Activated T-cell treated with anti-CD3 and anti-CD28 coated beads, Interleukin-2, amount 50 U/mL, for 72 hours (primary cell): ENCODE data around the gene TMEM86A. TPM values are rescaled to one million over a fixed set of nuclear protein-coding genes. Genes with fewer than 3 reads are reported as not detected.
A peak's percentile ranks its signal among the peaks of the same experiment; 100 is the strongest.

Source experiments
- ATAC-seq, 2 donors: fragments of 150-1000 bp; cut with Tn5 transposase; replicated peaks in 1 of 2; 2 replicates each; pipeline ENCODE4 v1.10.0; 2021; ENCODE audit warnings: moderate library complexity in 2 of 2, mild to moderate bottlenecking in 1 of 2
- DNase-seq, 2 donors: peaks; one replicate each; pipeline ENCODE4 v3.0.0; 2021 to 2022; ENCODE audit warnings: mixed read lengths in 1 of 2
- H3K27ac Mint-ChIP-seq: one replicate; pipeline ENCODE4 v1.8.0; 2022; ENCODE audit warnings: mild to moderate bottlenecking, moderate library complexity, mixed read lengths
- H3K27me3 Mint-ChIP-seq: one replicate; pipeline ENCODE4 v1.8.0; 2022; ENCODE audit warnings: low read depth, mixed read lengths
- H3K36me3 Mint-ChIP-seq, 2 donors: one replicate each; pipeline ENCODE4 v1.8.0; 2022; ENCODE audit warnings: mixed read lengths in 2 of 2, mild to moderate bottlenecking in 1 of 2; ENCODE audit not compliant: insufficient read depth in 2 of 2
- H3K4me1 Mint-ChIP-seq: one replicate; pipeline ENCODE4 v1.8.0; 2022; ENCODE audit warnings: low read depth, mixed read lengths
- H3K4me3 Mint-ChIP-seq, 2 donors: one replicate each; pipeline ENCODE4 v1.8.0; 2022; ENCODE audit warnings: mild to moderate bottlenecking in 2 of 2, mixed read lengths in 2 of 2, moderate library complexity in 2 of 2
- H3K9me3 Mint-ChIP-seq, 2 donors: one replicate each; pipeline ENCODE4 v1.8.0; 2022; ENCODE audit warnings: mixed read lengths in 2 of 2
- total RNA-seq, 2 donors: library from RNA; stranded (reverse); gene quantifications; one replicate each; pipeline ENCODE4 v1.2.3, GENCODE V29; 2022

Gene TMEM86A
- total RNA-seq, 2 donors from 2014 or later = 1.0 to 1.8 TPM

DNA sequence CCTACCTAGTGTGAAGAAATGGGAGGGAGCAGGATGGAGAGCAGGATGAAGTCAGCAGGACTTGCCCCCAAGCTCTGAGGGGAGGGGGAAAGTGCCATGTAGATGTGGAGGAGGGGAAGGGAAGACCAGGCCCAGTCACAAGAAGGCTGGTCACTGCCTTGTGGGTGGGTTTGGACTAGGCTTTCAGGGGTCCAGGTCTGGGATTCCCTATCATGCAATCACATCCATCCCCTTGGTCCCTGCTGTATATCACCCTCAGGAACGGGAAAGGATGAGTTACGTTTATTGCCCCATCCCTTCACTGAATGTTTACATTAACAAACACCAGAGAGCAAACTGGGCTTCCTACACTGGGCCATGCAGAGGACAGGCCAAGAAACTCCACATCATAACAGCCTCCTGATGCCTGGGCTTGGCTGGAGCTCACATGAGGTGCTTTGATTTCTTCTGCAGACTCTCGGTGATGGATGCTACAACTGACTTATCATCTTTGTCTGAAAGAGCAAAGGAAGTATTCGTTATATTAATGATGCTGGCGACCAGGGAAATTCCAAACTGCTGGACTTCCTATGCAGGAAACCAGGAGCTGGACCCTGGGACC lies 5.6 kb downstream of the TMEM86A start:
- ATAC-seq = no peak
- Mint-ChIP-seq H3K4me3 (no peak overlapping the region), H3K27me3 (peaks cover 43% of the 10 kb centered on the region)

DNA sequence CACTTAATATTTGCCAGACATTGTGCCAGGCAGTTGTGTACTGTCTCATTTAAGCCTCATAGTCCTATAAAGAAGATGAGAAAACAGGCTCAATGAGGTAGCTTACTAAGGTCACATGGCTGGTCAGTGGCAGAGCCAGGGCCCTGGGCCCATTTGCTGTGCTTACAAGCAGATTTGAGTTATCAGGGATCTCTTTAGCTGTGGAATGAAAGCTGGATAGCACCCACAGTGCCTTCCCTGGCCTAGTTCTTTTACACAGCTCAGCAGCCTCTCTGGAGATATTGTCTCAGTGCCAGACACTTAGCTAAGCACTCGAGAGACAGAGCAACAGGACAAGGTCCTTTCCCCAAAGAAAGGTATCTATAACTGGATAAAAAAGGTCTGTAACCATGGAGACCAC lies 6.1 kb downstream of the TMEM86A start:
- no peak overlapping the region for H3K27ac Mint-ChIP-seq
- H3K36me3 Mint-ChIP-seq = no peaks in the 10 kb centered on the region
- peaks cover 39% of the 10 kb centered on the region for H3K27me3 Mint-ChIP-seq
- DNase-seq = no peak
- no peak for ATAC-seq
- no peaks in the 10 kb centered on the region for H3K9me3 Mint-ChIP-seq
- H3K4me3 Mint-ChIP-seq = peak overlapping the region in 1 of 2 donors; percentile 61
- peaks cover 35% of the 10 kb centered on the region for H3K4me1 Mint-ChIP-seq

More for the DNA sequence above, 5.6 kb downstream of the TMEM86A start:
- no peak overlapping the region for H3K27ac Mint-ChIP-seq
- H3K4me1 Mint-ChIP-seq = peaks cover 39% of the 10 kb centered on the region
- no peaks in the 10 kb centered on the region for H3K9me3 Mint-ChIP-seq
- no peaks in the 10 kb centered on the region for H3K36me3 Mint-ChIP-seq
- DNase-seq = no peak

DNA sequence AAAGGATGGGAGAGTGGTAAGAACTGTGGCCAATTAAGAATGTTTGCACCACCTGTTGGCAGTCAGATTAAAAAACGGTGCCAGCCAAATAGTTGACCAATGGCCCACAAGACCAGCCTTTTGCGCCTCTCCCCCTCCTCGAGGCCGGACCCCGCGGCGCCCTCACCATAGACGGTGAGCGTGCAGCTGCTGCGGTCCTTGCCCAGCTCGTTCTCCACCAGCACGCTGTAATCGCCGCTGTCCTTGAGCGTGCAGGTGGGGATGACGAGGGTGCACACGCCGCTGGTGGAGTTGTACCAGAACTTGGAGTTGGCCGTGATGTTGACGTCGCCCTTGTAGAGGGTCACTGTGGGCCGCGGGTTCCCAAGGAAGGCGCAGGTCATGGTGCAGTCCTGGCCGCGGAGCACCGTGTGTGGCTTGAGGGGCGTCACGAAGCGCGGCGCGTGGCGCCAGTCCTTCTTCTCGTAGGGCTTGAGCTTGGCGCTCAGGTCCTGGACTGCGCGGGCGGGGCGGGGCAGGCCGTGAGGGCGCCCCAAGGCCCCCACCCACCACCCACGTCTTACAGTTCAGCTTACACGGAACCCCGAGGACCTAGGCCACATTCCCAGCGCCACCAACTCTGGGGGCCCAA lies 7.2 kb downstream of the TMEM86A start:
- Mint-ChIP-seq H3K36me3 (no peaks in the 10 kb centered on the region), H3K27ac (no peak overlapping the region), H3K4me3 (peak overlapping the region; percentile 46 to 56), H3K4me1 (peaks cover 28% of the 10 kb centered on the region), H3K27me3 (peaks cover 31% of the 10 kb centered on the region), H3K9me3 (no peaks in the 10 kb centered on the region)
- DNase-seq (peak; percentile 26 to 27), ATAC-seq (peak; percentile 63 to 69)

DNA sequence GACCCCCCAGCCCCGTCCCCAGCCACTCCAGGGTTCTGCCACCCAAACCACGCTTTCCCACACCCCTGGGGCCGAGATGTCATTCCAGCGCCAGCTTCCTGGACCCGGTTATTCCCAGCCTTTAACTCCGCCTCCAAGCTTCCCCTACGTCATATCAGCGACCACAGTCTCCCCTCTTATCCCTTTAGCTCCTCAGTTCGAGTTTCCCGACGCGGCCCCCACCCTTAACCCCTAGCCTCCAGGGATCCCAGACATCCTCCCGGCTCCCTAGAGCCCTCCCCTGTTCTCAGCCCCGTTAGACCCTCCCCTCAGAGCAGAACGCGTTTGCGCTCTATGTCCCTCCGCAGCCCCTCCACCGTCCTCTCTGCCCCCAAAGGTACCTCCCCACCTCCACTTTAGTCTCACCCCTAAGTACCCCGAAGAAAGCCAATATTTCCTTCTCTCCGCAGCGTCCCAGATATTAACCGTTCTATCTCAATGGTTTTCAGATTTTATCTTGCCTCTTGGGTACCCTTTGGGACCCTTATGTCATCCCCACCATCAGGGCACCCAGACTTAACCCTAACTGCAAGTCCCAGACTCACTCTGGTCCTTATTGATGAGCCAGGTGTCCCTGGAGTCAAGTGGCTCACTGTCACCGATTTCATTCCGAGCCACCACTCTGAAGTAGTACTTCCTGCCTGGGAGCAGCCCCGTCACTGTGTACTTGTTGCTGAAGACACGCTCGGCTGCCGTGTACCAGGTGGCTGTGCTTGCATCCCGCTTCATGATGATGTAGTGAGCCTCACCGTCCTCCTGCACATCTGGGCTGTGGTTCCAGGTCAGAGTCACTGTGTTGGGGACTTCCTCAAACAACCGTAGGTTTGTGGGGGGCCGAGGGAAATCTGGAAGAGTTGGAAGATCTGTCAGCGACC lies 8.0 kb downstream of the TMEM86A start:
- Mint-ChIP-seq H3K36me3 (no peaks in the 10 kb centered on the region), H3K27ac (peak overlapping the region; percentile 87), H3K4me1 (peaks cover 28% of the 10 kb centered on the region), H3K4me3 (peak overlapping the region; percentile 79 to 92), H3K9me3 (no peaks in the 10 kb centered on the region), H3K27me3 (peaks cover 31% of the 10 kb centered on the region)
- DNase-seq = peak; percentile 35 to 46
- peak; percentile 59 to 73 for ATAC-seq

DNA sequence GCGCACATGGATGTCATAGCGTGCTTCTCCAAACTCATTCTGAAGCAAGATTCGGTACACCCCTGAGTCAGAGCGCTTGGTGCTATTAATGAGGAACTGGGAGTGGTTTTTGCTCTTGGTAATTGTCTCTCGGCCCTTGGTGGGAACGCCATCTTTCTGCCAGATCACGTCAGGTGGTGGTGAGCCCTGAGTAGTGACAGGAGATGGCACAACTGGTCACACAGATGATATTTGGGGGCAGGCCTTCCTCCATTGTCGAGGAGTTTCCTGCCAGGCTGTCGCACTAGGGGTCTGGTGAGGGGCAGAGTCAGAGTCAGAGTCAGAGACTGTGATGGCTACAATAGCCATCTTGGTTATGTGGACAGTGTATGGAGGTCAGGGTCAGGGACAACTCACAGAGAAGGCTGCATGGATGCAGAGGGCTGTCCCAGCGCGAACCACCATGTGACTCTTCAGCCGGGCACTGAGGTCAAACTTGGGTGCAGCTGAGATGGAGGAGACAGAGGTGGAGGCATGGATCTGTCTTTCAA lies 9.3 kb downstream of the TMEM86A start:
- DNase-seq = no peak
- Mint-ChIP-seq H3K9me3 (no peaks in the 10 kb centered on the region), H3K4me1 (peaks cover 28% of the 10 kb centered on the region), H3K4me3 (no peak overlapping the region), H3K27ac (no peak overlapping the region), H3K36me3 (no peaks in the 10 kb centered on the region), H3K27me3 (peaks cover 31% of the 10 kb centered on the region)
- no peak for ATAC-seq

DNA sequence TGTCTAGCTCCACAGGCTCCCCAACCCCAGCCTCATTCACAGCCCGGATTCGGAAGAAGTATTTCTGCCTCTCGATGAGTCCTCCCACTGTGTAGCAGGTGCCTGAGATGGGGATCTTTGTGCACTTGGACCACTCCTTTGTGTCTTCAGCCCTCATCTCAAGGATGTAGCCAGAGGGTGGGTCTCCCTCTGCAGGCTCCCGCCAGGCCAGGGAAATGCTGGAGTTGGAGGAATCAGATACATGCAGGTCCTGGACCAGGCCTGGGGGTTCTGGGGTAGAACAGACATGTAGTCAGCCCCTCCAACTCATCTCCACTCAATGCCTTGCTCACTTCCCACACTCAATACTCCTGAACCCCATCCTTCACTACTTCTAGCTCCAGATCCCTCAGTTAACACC lies 10.8 kb downstream of the TMEM86A start:
- no peak for ATAC-seq

DNA sequence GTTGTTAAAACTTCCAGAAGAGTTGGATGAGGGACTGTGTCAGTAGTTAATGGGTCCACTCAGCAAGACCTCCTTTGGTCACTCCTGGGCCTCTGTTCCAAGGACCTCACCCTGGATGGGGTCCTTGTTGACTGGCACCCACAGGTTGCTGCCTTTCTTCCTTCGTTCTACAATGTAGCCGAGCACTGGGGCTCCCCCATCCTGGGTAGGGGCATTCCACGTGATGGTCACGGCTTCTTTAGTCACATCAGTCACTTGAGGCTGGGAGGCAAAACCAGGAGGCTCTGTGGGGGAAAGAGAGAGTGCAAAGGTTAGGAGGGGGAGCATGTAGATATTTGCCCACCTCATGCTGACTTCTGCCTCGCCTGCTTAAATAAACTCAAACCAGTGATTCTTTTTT lies 12.0 kb downstream of the TMEM86A start:
- DNase-seq (peak in 1 of 2 donors; percentile 23), ATAC-seq (peak in 1 of 2 donors; percentile 23)
- Mint-ChIP-seq H3K4me1 (peaks cover 13% of the 10 kb centered on the region), H3K27ac (no peak overlapping the region), H3K27me3 (peaks cover 26% of the 10 kb centered on the region), H3K4me3 (no peak overlapping the region), H3K9me3 (no peaks in the 10 kb centered on the region), H3K36me3 (no peaks in the 10 kb centered on the region)

More for the DNA sequence above, 10.8 kb downstream of the TMEM86A start:
- no peaks in the 10 kb centered on the region for H3K36me3 Mint-ChIP-seq
- H3K9me3 Mint-ChIP-seq = no peaks in the 10 kb centered on the region
- H3K27me3 Mint-ChIP-seq = peaks cover 29% of the 10 kb centered on the region
- H3K4me1 Mint-ChIP-seq = peaks cover 24% of the 10 kb centered on the region
- no peak overlapping the region for H3K27ac Mint-ChIP-seq
- no peak overlapping the region for H3K4me3 Mint-ChIP-seq
- no peak for DNase-seq

DNA sequence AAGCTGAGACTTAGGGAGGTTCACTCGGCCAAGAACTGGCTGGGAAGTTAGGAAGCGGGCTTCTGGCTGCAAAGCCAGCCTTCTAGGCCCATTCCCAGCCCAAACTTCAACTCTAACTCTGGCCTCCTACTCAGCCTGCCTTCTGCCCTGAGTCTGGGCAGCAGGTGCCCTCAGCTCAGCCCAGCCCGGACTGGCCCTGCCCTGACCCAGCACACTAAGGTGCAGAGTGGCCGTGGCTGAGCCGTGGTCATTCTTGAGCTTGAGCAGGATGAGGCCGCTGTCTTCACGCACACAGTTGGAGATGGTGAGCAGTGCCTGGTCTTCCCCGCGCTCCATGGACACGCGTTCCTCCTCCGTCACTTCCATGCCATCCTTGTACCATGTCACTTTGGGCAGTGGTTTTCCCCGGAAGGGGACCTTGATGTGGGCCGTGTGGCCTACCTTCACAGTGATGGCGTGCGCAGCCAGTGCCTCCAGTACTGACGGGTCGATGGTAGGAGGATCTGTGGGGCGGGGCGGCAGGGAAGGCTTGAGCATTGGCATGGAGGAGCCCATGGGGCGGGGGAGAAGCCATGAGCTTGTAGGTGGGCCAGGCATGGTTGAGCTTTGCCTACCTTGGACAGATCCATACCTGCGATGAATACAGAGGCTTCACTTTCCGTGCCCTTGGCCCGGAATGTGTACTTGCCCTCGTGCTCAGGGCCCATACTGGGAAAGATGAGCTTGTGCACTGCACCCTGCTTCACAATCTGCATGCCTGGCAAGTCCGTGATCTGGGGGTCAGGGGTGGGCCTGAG lies 15.3 kb downstream of the TMEM86A start:
- ATAC-seq = no peak
- Mint-ChIP-seq H3K4me3 (no peak overlapping the region), H3K9me3 (no peaks in the 10 kb centered on the region), H3K27ac (no peak overlapping the region), H3K27me3 (peaks cover 7% of the 10 kb centered on the region), H3K4me1 (no peaks in the 10 kb centered on the region), H3K36me3 (no peaks in the 10 kb centered on the region)
- DNase-seq = no peak

DNA sequence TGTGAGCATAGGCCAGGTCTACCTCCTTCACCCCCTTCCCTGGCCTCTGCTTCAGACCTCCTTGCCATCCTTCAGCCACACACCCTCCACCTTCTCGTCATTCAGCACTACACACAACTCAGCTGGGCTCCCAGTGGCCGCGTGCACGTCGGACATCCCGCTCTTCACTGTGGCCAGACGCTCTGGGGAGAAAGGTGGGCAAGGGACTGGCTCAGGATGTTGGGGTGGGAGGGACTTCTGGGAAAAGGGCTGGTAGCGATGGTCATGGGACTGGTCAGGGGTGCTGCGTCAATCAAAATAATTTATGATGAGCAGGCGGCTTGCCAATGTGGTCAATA lies 15.8 kb downstream of the TMEM86A start:
- H3K4me1 Mint-ChIP-seq = no peaks in the 10 kb centered on the region
- no peaks in the 10 kb centered on the region for H3K36me3 Mint-ChIP-seq
- no peak overlapping the region for H3K4me3 Mint-ChIP-seq
- H3K27me3 Mint-ChIP-seq = peaks cover 7% of the 10 kb centered on the region
- DNase-seq = no peak
- H3K27ac Mint-ChIP-seq = no peak overlapping the region
- ATAC-seq = no peak
- H3K9me3 Mint-ChIP-seq = no peaks in the 10 kb centered on the region

DNA sequence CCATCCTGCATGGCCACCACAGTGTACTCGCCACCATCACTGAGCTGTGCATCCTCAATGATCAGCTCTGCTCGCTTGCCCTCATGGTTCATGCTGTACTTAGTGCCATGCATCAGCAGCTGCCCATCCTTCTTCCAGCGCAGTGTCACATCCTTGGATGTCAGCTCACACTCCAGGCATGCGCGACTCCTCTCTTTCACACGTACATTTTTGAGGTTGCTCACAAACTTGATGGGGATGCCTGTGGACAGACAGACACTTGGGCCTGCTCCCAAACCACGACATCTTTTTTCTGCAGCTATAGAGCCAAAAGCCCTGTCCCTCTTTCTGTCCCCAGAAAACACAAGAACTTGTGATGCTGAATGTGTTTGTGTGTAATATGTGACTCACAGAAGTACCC lies 16.9 kb downstream of the TMEM86A start:
- DNase-seq (no peak), ATAC-seq (no peak)
- no peaks in the 10 kb centered on the region for H3K36me3 Mint-ChIP-seq
- no peaks in the 10 kb centered on the region for H3K4me1 Mint-ChIP-seq
- H3K9me3 Mint-ChIP-seq = no peaks in the 10 kb centered on the region
- peaks cover 7% of the 10 kb centered on the region for H3K27me3 Mint-ChIP-seq
- no peak overlapping the region for H3K27ac Mint-ChIP-seq
- no peak overlapping the region for H3K4me3 Mint-ChIP-seq

DNA sequence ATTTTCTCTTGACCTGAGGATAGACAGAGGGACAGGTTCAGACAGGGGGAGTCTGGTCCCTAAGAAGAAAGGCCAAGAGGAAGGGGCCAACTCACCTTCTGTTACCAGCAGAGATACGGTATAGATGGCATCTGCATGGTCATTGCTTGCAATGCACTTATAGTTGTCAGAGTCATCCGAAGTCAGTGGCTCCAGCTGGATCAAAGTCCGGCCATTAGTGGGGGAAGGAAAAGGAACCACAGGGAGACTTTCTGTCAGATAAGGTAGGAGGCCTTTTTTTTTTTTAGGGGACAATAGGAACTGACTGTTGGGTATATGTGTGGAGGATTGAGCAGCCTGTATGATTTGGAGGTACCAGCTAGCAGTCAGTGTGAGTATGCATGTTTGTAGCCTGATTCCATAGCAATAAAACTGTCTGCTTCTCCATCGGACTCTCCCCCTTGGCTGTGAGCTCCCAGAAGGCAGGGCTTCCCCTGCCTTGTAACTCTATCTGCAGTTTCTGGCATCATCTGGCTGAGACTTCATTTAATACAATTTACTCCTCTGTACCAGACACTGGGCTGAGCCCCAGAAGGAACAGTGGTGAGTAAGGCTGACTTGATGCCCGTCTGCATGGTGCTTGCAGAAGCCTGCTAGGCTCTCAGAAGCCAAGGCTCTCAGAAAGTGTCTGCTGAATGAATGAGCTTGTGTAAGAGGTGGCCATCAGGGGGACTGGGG lies 21.7 kb downstream of the TMEM86A start:
- peaks cover 15% of the 10 kb centered on the region for H3K4me1 Mint-ChIP-seq
- no peak overlapping the region for H3K27ac Mint-ChIP-seq
- no peak for ATAC-seq

More for the DNA sequence above, 21.7 kb downstream of the TMEM86A start:
- no peak for DNase-seq
- Mint-ChIP-seq H3K27me3 (peaks cover under 1% of the 10 kb centered on the region), H3K9me3 (no peaks in the 10 kb centered on the region), H3K4me3 (peak overlapping the region; percentile 92 to 94), H3K36me3 (no peaks in the 10 kb centered on the region)
